H1 (cell line): ENCODE results near the gene MXRA8. TPM values are rescaled to one million over a fixed set of nuclear protein-coding genes. Genes with fewer than 3 reads are reported as not detected.

ENCODE experiments used
- CTCF ChIA-PET: fragments of 300-600 bp; sonication (Branson Sonifier 250); formaldehyde crosslinking; loops from one replicate; lab custom pipeline; 2021; ENCODE audit not compliant: partially characterized antibody; lab: Charles Lee
- POLR2A ChIA-PET: fragments of 300-600 bp; sonication (Branson Sonifier 250); formaldehyde crosslinking; loops from one replicate; lab custom pipeline; 2021; ENCODE audit warnings: inconsistent platforms; ENCODE audit not compliant: partially characterized antibody; lab: Charles Lee
- DNase-seq, 2 experiments: peaks; one replicate each; pipeline versions ENCODE4 v3.0.0 to v3.0.0-alpha.2; 2010 to 2022; ENCODE audit warnings: low spot score in 2 of 2, low read depth in 1 of 2, mixed read lengths in 1 of 2
- FAIRE-seq: peaks from 2 replicates; lab custom pipeline; 2011; peaks lifted over from hg19 to GRCh38; lab: Jason Lieb, UNC
- H2AFZ ChIP-seq: 2 replicates; pipeline ENCODE4 v1.8.1; 2012; ENCODE audit warnings: low read length, inconsistent platforms
- H2AK5ac ChIP-seq: 2 replicates; pipeline ENCODE4 v1.6.1; 2013; ENCODE audit warnings: low read depth, low read length
- H2BK120ac ChIP-seq: replicated peaks from 2 replicates; pipeline ENCODE3; 2013; ENCODE audit warnings: low read depth, low read length, inconsistent platforms
- H2BK12ac ChIP-seq: 2 replicates; pipeline ENCODE4 v1.6.1; 2013; ENCODE audit warnings: low read depth, low read length
- H2BK15ac ChIP-seq: 2 replicates; pipeline ENCODE4 v1.6.1; 2013; ENCODE audit warnings: low read length
- H2BK20ac ChIP-seq: 2 replicates; pipeline ENCODE4 v1.6.1; 2013; ENCODE audit warnings: low read length
- H2BK5ac ChIP-seq: 2 replicates; pipeline ENCODE4 v1.6.1; 2013; ENCODE audit warnings: low read depth, low read length
- H3K14ac ChIP-seq: 2 replicates; pipeline ENCODE4 v1.6.1; 2013; ENCODE audit warnings: inconsistent platforms; ENCODE audit not compliant: insufficient read length
- H3K18ac ChIP-seq: 2 replicates; pipeline ENCODE4 v1.6.1; 2013; ENCODE audit warnings: low read length; ENCODE audit errors: extremely low read depth
- H3K23ac ChIP-seq: 2 replicates; pipeline ENCODE4 v1.6.1; 2013; ENCODE audit warnings: inconsistent platforms; ENCODE audit not compliant: insufficient read length
- H3K23me2 ChIP-seq: 2 replicates; pipeline ENCODE4 v1.6.1; 2013; ENCODE audit warnings: low read depth, low read length
- H3K27ac ChIP-seq: 2 replicates; pipeline ENCODE4 v1.6.1; 2011; ENCODE audit warnings: low read depth, low read length, inconsistent platforms
- H3K27me3 ChIP-seq, 4 experiments: replicated peaks in 1 of 4; 1 replicate in 1 of 4; 2 replicates in 3 of 4; pipeline versions ENCODE4 v1.6.1 to v1.8.1; 2011 to 2013; ENCODE audit warnings: low read length in 3 of 4, mild to moderate bottlenecking in 3 of 4, inconsistent platforms in 2 of 4, mixed read lengths in 2 of 4, moderate library complexity in 1 of 4; ENCODE audit not compliant: control insufficient read depth in 3 of 4, insufficient read depth in 3 of 4; ENCODE audit errors: extremely low read depth in 1 of 4
- H3K36me3 ChIP-seq, 4 experiments: 2 replicates each; pipeline versions ENCODE4 v1.6.1 to v1.8.1; 2011 to 2013; ENCODE audit warnings: mild to moderate bottlenecking in 4 of 4, low read length in 3 of 4, moderate library complexity in 2 of 4, control low read depth in 1 of 4, inconsistent platforms in 1 of 4; ENCODE audit not compliant: insufficient read depth in 4 of 4, control insufficient read depth in 2 of 4
- H3K4ac ChIP-seq: replicated peaks from 2 replicates; pipeline ENCODE3; 2013; ENCODE audit warnings: low read length, low read depth, mixed read lengths, inconsistent platforms; ENCODE audit not compliant: insufficient read length
- H3K4me1 ChIP-seq, 4 experiments: replicated peaks in 1 of 4; 1 replicate in 1 of 4; 2 replicates in 3 of 4; pipeline versions ENCODE4 v1.6.1 to v1.8.1; 2011 to 2013; ENCODE audit warnings: low read length in 3 of 4, inconsistent platforms in 2 of 4, mixed read lengths in 1 of 4; ENCODE audit not compliant: insufficient read depth in 4 of 4, control insufficient read depth in 3 of 4
- H3K4me2 ChIP-seq, 2 experiments: 2 replicates each; pipeline versions ENCODE4 v1.6.1 to v1.8.1; 2011 to 2013; ENCODE audit warnings: low read depth in 2 of 2, low read length in 2 of 2, control low read depth in 1 of 2, inconsistent platforms in 1 of 2, mild to moderate bottlenecking in 1 of 2; ENCODE audit not compliant: insufficient read depth in 1 of 2
- H3K4me3 ChIP-seq, 4 experiments: fragments of 200-600, 300-600 bp in 1 of 4; sonication (generic), shearing (Covaris generic), sonication (Bioruptor Twin) in 1 of 4; 2 replicates each; pipeline versions ENCODE4 v1.5.1 to v1.8.1; 2011 to 2016; ENCODE audit warnings: low read length in 4 of 4, low read depth in 3 of 4, control low read depth in 2 of 4, inconsistent platforms in 2 of 4, mild to moderate bottlenecking in 2 of 4, mixed read lengths in 1 of 4, moderate library complexity in 1 of 4; ENCODE audit not compliant: insufficient read depth in 2 of 4; ENCODE audit errors: extremely low read depth in 1 of 4
- H3K56ac ChIP-seq: replicated peaks from 2 replicates; pipeline ENCODE3; 2013; ENCODE audit warnings: low read depth, mild to moderate bottlenecking, mixed read lengths, low read length, inconsistent platforms; ENCODE audit not compliant: insufficient read length
- H3K79me1 ChIP-seq: 2 replicates; pipeline ENCODE4 v1.6.1; 2013; ENCODE audit warnings: low read depth, low read length, control low read depth
- H3K79me2 ChIP-seq, 2 experiments: 2 replicates each; pipeline versions ENCODE4 v1.6.1 to v1.8.1; 2012 to 2013; ENCODE audit warnings: low read length in 2 of 2, mild to moderate bottlenecking in 2 of 2, inconsistent platforms in 1 of 2; ENCODE audit not compliant: insufficient read depth in 2 of 2, control insufficient read depth in 1 of 2
- H3K9ac ChIP-seq, 4 experiments: replicated peaks in 1 of 4; 1 replicate in 1 of 4; 2 replicates in 3 of 4; pipeline versions ENCODE4 v1.6.1 to v1.8.1; 2011 to 2013; ENCODE audit warnings: low read depth in 3 of 4, low read length in 3 of 4, control low read depth in 2 of 4, mild to moderate bottlenecking in 2 of 4, moderate library complexity in 2 of 4, inconsistent platforms in 1 of 4; ENCODE audit errors: extremely low read depth in 1 of 4
- H3K9me3 ChIP-seq, 2 experiments: 2 replicates each; pipeline versions ENCODE4 v1.6.1 to v1.8.1; 2012 to 2013; ENCODE audit warnings: mild to moderate bottlenecking in 2 of 2, moderate library complexity in 2 of 2, control low read depth in 1 of 2, inconsistent platforms in 1 of 2, low read depth in 1 of 2, low read length in 1 of 2, mixed read lengths in 1 of 2; ENCODE audit not compliant: insufficient read depth in 2 of 2
- H4K20me1 ChIP-seq, 2 experiments: replicated peaks in 1 of 2; 2 replicates each; pipeline versions ENCODE3 to v1.8.1; 2011 to 2013; ENCODE audit warnings: inconsistent platforms in 2 of 2, low read length in 2 of 2, mild to moderate bottlenecking in 1 of 2; ENCODE audit not compliant: insufficient read depth in 2 of 2, control insufficient read depth in 1 of 2
- H4K5ac ChIP-seq: 2 replicates; pipeline ENCODE4 v1.6.1; 2013; ENCODE audit warnings: low read length, low read depth, mixed read lengths, inconsistent platforms; ENCODE audit not compliant: insufficient read length
- H4K8ac ChIP-seq: 2 replicates; pipeline ENCODE4 v1.8.0; 2013; ENCODE audit warnings: mild to moderate bottlenecking, moderate library complexity, low read length, inconsistent platforms; ENCODE audit not compliant: insufficient read depth; ENCODE audit errors: extremely low read depth
- H4K91ac ChIP-seq: replicated peaks from 2 replicates; pipeline ENCODE3; 2013; ENCODE audit warnings: low read length, mixed read lengths, inconsistent platforms; ENCODE audit not compliant: insufficient read length
- BRCA1 ChIP-seq: IDR thresholded peaks from 2 replicates; pipeline ENCODE4 v1.6.1; 2012; ENCODE audit warnings: low read depth, low read length, improper control_type of control experiment
- CHD1 ChIP-seq: IDR thresholded peaks from 2 replicates; pipeline ENCODE4 v1.6.1; 2012; ENCODE audit warnings: low read depth, low read length, improper control_type of control experiment
- EP300 ChIP-seq, 2 experiments: IDR thresholded peaks; 1 replicate in 1 of 2; 2 replicates in 1 of 2; pipeline ENCODE4 v1.6.1; 2011 to 2012; ENCODE audit warnings: low read depth in 2 of 2, low read length in 2 of 2, mild to moderate bottlenecking in 2 of 2, borderline replicate concordance in 1 of 2, inconsistent platforms in 1 of 2, moderate library complexity in 1 of 2
- RFX5 ChIP-seq: IDR thresholded peaks from 2 replicates; pipeline ENCODE4 v1.6.1; 2011; ENCODE audit warnings: low read depth, low read length, improper control_type of control experiment, borderline replicate concordance
- ZNF274 ChIP-seq: IDR thresholded peaks from 2 replicates; pipeline ENCODE4 v1.7.0; 2012; ENCODE audit warnings: low read length, borderline replicate concordance; ENCODE audit errors: extremely low read depth
- WGBS, 2 experiments: shearing (Covaris generic) in 1 of 2; methylation state at CpG; one replicate each; pipeline versions ENCODE4 v1.1.6 to v1.1.7; 2013 to 2015; ENCODE audit warnings: low lambda C conversion rate in 2 of 2, mixed read lengths in 2 of 2, inconsistent platforms in 1 of 2, low coverage in 1 of 2, missing lambda C conversion rate in 1 of 2; ENCODE audit not compliant: insufficient replicate concordance in 2 of 2, insufficient coverage in 1 of 2, insufficient read length in 1 of 2; ENCODE audit errors: extremely low coverage in 1 of 2, missing lambda C conversion rate in 1 of 2; 5-methylcytosine and 5-hydroxymethylcytosine counted together
- polyA plus RNA-seq, 7 experiments: library from polyadenylated mRNA; depleted of rRNA in 3 of 7; stranded (reverse) in 5 of 7; unstranded in 2 of 7; fragments of >200 nt in 5 of 7; fragments of 200-250 nt in 2 of 7; gene quantifications; 1 replicate in 5 of 7; 2 replicates in 1 of 7; 4 replicates in 1 of 7; pipeline versions ENCODE4 v1.2.1 to v1.2.3, GENCODE V29; 2011 to 2013; ENCODE audit warnings: missing spikeins in 2 of 7, mixed read lengths in 2 of 7
- total RNA-seq: library from RNA; stranded (reverse); fragmentation: NEBNext Ultra II Directional; extraction: Animal tissue kit (Norgen Biotek cat#: 25700); gene quantifications from 2 replicates; pipeline ENCODE4 v1.2.1, GENCODE V29; 2021
- TF ChIP-seq, protein P1 (sequence below): IDR thresholded peaks from 2 replicates; pipeline ENCODE4 v1.6.1; 2012; ENCODE audit warnings: low read length, inconsistent platforms

Gene MXRA8
- total and polyA plus RNA-seq, 2 of the 8 experiments (the other 6 are each of a cell fraction or from before 2014, with no cell fraction given) = 10.5 to 17.2 TPM

GRCh38 chr1:1345384-1345783, 13.0 kb downstream of the MXRA8 start:
- Histone ChIP-seq H2BK5ac (no peak overlapping the region), H3K56ac (no peak overlapping the region), H3K79me2 (peaks cover 0 to 28% of the 10 kb centered on the region in 2 experiments; a peak in 3 of 4 replicates), H3K23me2 (peaks cover 12% of the 10 kb centered on the region; the same call in 1 of the 2 replicates), H3K4me1 (peaks cover 0 to 16% (median 9%) of the 10 kb centered on the region in 4 experiments; a peak in 5 of 7 replicates), H3K27ac (no peak overlapping the region), H3K4me2 (no peak overlapping the region), H2BK120ac (no peak overlapping the region), H3K23ac (no peak overlapping the region), H2AK5ac (no peak overlapping the region), H3K36me3 (peaks cover 2 to 16% (median 9%) of the 10 kb centered on the region in 4 experiments; a peak in 6 of 8 replicates), H2BK12ac (no peak overlapping the region), H4K5ac (no peak overlapping the region), H4K8ac (no peak overlapping the region; the same call in 1 of the 2 replicates), H3K18ac (no peak overlapping the region), H3K9me3 (peaks cover 0 to 5% of the 10 kb centered on the region in 2 experiments; a peak in 1 of 4 replicates), H3K14ac (no peak overlapping the region), H3K27me3 (no peaks in the 10 kb centered on the region; a peak in 1 of 7 replicates), H4K91ac (no peak overlapping the region), H2AFZ (no peak overlapping the region), H3K4me3 (no peak overlapping the region), H2BK20ac (no peak overlapping the region), H3K9ac (no peak overlapping the region), H2BK15ac (no peak overlapping the region), H3K4ac (no peak overlapping the region), H4K20me1 (peaks cover 20 to 46% of the 10 kb centered on the region in 2 experiments), H3K79me1 (peaks cover 27% of the 10 kb centered on the region)
- FAIRE-seq = no peak
- ChIA-PET CTCF (interaction anchor here (0.6 to 4.4 kb wide), 8 partner anchors 8 to 85 kb away, joined by 3 to 34 read pairs (median 4); no protein-coding TSS in a partner anchor), POLR2A (interaction anchor here (0.6 to 3.1 kb wide), 10 partner anchors 9 to 119 kb away, joined by 3 to 12 read pairs (median 4); partner anchors contain the start of genes ANKRD65, CCNL2 and TAS1R3)
- TF ChIP-seq CHD1 = no peak
- TF ChIP-seq, protein P1, sequence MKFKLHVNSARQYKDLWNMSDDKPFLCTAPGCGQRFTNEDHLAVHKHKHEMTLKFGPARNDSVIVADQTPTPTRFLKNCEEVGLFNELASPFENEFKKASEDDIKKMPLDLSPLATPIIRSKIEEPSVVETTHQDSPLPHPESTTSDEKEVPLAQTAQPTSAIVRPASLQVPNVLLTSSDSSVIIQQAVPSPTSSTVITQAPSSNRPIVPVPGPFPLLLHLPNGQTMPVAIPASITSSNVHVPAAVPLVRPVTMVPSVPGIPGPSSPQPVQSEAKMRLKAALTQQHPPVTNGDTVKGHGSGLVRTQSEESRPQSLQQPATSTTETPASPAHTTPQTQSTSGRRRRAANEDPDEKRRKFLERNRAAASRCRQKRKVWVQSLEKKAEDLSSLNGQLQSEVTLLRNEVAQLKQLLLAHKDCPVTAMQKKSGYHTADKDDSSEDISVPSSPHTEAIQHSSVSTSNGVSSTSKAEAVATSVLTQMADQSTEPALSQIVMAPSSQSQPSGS = no peak
- no peak for TF ChIP-seq RFX5
- no peak for TF ChIP-seq ZNF274
- no peak for TF ChIP-seq EP300 (IDR thresholded peaks at IDR 0.05; ENCODE audit: borderline replicate concordance in 1 of 2, low read depth in 2 of 2, low read length in 2 of 2)
- TF ChIP-seq BRCA1 = no peak
- DNase-seq = no peak
- WGBS, 2 experiments = 87% methylated on average over 9 of the region's 16 CpGs; no CpG with 5 or more reads in 1 of the 2 experiments
